Measurements from ENCODE around the gene UNC119. TPM values are rescaled to one million over a fixed set of nuclear protein-coding genes. Genes with fewer than 3 reads are reported as not detected.

Gene UNC119
- total and polyA plus RNA-seq, 2 of the 13 experiments (the other 11 are each of a cell fraction or from before 2014, with no cell fraction given): 10.4 to 63.1 TPM

DNA sequence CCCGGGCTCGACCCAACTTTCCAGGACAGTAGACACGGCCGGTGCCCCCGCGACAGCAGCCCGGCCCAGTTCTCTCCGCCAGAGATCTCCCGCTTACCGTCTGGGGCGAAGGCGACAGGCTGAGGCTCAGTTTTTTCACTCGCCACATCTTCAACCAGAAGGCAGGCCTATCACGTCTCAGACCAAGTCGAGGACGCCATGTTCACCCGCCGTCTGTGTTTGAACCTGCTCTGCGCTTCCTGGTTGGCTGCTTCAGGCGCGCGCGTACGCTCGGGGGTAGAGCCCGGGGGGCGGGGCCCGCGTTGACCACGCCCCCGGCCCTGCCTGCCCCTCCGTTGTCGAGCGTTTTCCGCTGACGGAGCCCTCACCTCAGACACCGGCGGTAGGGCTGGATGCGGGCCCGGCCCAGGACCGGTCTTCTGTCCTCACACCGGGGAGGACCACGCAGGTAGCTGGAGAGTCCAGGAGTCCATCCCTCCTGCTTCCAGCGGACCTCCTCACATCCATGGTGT, 46.4 kb upstream of the UNC119 start, which contains the start of gene SPAG5 (continued):
- TF ChIP-seq CERS6 (CRISPR knock-in tag; IDR thresholded peaks at IDR 0.05): no peak
- TF ChIP-seq KDM6A (CRISPR knock-in tag; IDR thresholded peaks at IDR 0.05; ENCODE audit: low read depth): no peak
- TF ChIP-seq ZSCAN22 (CRISPR knock-in tag; IDR thresholded peaks at IDR 0.05): no peak
- TF ChIP-seq JUN (CRISPR knock-in tag; IDR thresholded peaks at IDR 0.05): no peak
- TF ChIP-seq HNRNPL (IDR thresholded peaks at IDR 0.05; ENCODE audit: low read depth, low read length): no peak
- no peak for TF ChIP-seq GPN1 (CRISPR knock-in tag; IDR thresholded peaks at IDR 0.05; ENCODE audit: borderline replicate concordance)
- no peak for TF ChIP-seq DZIP1 (CRISPR knock-in tag; IDR thresholded peaks at IDR 0.05)
- peak; percentile 34 for TF ChIP-seq HOXA3 (CRISPR knock-in tag; IDR thresholded peaks at IDR 0.05)
- no peak for TF ChIP-seq ZBTB14 (CRISPR knock-in tag; IDR thresholded peaks at IDR 0.05)
- no peak; the same call in 1 of the 2 replicates for TF ChIP-seq KMT2A (CRISPR knock-in tag; IDR thresholded peaks at IDR 0.05)
- no peak for TF ChIP-seq PHB2 (IDR thresholded peaks at IDR 0.05; ENCODE audit: partially characterized antibody)
- TF ChIP-seq ZNF276 (CRISPR knock-in tag; IDR thresholded peaks at IDR 0.05; ENCODE audit: low read depth): no peak
- TF ChIP-seq SAP130 (CRISPR knock-in tag; IDR thresholded peaks at IDR 0.05; ENCODE audit: low read depth): peak; percentile 89
- no peak for TF ChIP-seq ZNF121 (CRISPR knock-in tag; IDR thresholded peaks at IDR 0.05)
- TF ChIP-seq, protein P1, sequence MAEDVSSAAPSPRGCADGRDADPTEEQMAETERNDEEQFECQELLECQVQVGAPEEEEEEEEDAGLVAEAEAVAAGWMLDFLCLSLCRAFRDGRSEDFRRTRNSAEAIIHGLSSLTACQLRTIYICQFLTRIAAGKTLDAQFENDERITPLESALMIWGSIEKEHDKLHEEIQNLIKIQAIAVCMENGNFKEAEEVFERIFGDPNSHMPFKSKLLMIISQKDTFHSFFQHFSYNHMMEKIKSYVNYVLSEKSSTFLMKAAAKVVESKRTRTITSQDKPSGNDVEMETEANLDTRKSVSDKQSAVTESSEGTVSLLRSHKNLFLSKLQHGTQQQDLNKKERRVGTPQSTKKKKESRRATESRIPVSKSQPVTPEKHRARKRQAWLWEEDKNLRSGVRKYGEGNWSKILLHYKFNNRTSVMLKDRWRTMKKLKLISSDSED (CRISPR knock-in tag; IDR thresholded peaks at IDR 0.05): no peak
- no peak for TF ChIP-seq RARA (CRISPR knock-in tag; IDR thresholded peaks at IDR 0.05)
- no peak for TF ChIP-seq PAX8 (CRISPR knock-in tag; IDR thresholded peaks at IDR 0.05; ENCODE audit: borderline replicate concordance)
- no peak for TF ChIP-seq ATF6 (CRISPR knock-in tag; conservative IDR thresholded peaks at IDR 0.05)
- no peak for TF ChIP-seq CHD4 (IDR thresholded peaks at IDR 0.05; ENCODE audit: borderline replicate concordance, low read length)
- peak; percentile 26; the same call in 1 of the 2 replicates for TF ChIP-seq ZBTB38 (CRISPR knock-in tag; IDR thresholded peaks at IDR 0.05)
- no peak for TF ChIP-seq MBNL3 (CRISPR knock-in tag; conservative IDR thresholded peaks at IDR 0.05)
- no peak for TF ChIP-seq ZNF552 (CRISPR knock-in tag; IDR thresholded peaks at IDR 0.05; ENCODE audit: borderline replicate concordance)
